Thoracic aorta endothelial cell (primary cell): Measurements from ENCODE around the gene SLC2A2. TPM values are rescaled to one million over a fixed set of nuclear protein-coding genes. Genes with fewer than 3 reads are reported as not detected.

Source experiments
- small RNA-seq: library from RNA; depleted of rRNA; stranded (forward); fragments of <200 nt; gene quantifications from one replicate; pipeline ENCODE3, GENCODE V24; 2012
- total RNA-seq: library from RNA; depleted of rRNA; stranded (reverse); fragments of >200 nt; gene quantifications from 2 replicates; pipeline ENCODE4 v1.2.3, GENCODE V29; 2012

Gene SLC2A2
- not detected in 2 replicates for total RNA-seq

GRCh38 chr3:171026597-171027293 lies at the start of gene SLC2A2:
Gene SLC2A2 (minus strand): TSS chr3:171026720. CDS start chr3:171026670, 50 bp downstream.

Small RNA genes within 50 kb of the gene (small RNA-seq; reads per million reads assigned to genes)
- not detected for gene RNU1-70P

Other genes starting within 250 kb of the SLC2A2 start
- gene RPL22L1, start 156.5 kb downstream of the SLC2A2 start, total RNA-seq, result 207 and 454 TPM in 2 replicates
- gene EIF5A2, start 118.1 kb downstream of the SLC2A2 start, total RNA-seq, result 8.4 and 8.5 TPM in 2 replicates